ENCODE results near the gene TASL.

GRCh38 chrX:30561191-30561590 is 16.4 kb downstream of the TASL start:
- TF ChIP-seq CTCF (conservative IDR thresholded peaks at IDR 0.05; ENCODE audit: low read length) (no peak), EZH2phosphoT487 (IDR thresholded peaks at IDR 0.05; ENCODE audit: borderline replicate concordance) (no peak)
